HG03159 (cell line): Measurements from ENCODE around the gene PTPRN2.
"Not testable (repeated sequence)": the region's sequence is repeated elsewhere in the genome, so short reads cannot be mapped to it uniquely, and the experiment has no call there.

Experiments
- ATAC-seq: cut with Tn5 transposase; IDR thresholded peaks from one replicate; pipeline ENCODE4 v1.9.1; 2021; ENCODE audit warnings: mild to moderate bottlenecking, moderate library complexity; ENCODE audit not compliant: unreplicated experiment

Gene PTPRN2

GRCh38 chr7:158216198-158216597 lies 371.4 kb downstream of the PTPRN2 start:
- ATAC-seq = no peak

GRCh38 chr7:158209435-158209834 lies 378.2 kb downstream of the PTPRN2 start:
- no peak for ATAC-seq

GRCh38 chr7:158206341-158206740 lies 381.3 kb downstream of the PTPRN2 start:
- no peak for ATAC-seq

- no peak for ATAC-seq
Observed at GRCh38 chr7:158204453-158204852, 383.2 kb downstream of the PTPRN2 start.

GRCh38 chr7:158203948-158204347 lies 383.7 kb downstream of the PTPRN2 start:
- not testable (repeated sequence) for ATAC-seq

GRCh38 chr7:158194365-158194900 lies 393.2 kb downstream of the PTPRN2 start:
- ATAC-seq = no peak

- no peak for ATAC-seq
Observed at GRCh38 chr7:158193446-158193845, 394.2 kb downstream of the PTPRN2 start.

- no peak for ATAC-seq
Observed at GRCh38 chr7:158192956-158193355, 394.7 kb downstream of the PTPRN2 start.

- no peak for ATAC-seq
Observed at GRCh38 chr7:158192184-158192835, 395.3 kb downstream of the PTPRN2 start.

- ATAC-seq = no peak
Observed at GRCh38 chr7:158191671-158192070, 396.0 kb downstream of the PTPRN2 start.

GRCh38 chr7:158190756-158191155 lies 396.9 kb downstream of the PTPRN2 start:
- ATAC-seq = no peak

- ATAC-seq = no peak
Observed at GRCh38 chr7:158188676-158189075, 398.9 kb downstream of the PTPRN2 start.

- no peak for ATAC-seq
Observed at GRCh38 chr7:158187694-158187994, 400.0 kb downstream of the PTPRN2 start.

GRCh38 chr7:158186864-158187693 lies 400.5 kb downstream of the PTPRN2 start:
- ATAC-seq = no peak

GRCh38 chr7:158186406-158186805 lies 401.2 kb downstream of the PTPRN2 start:
- ATAC-seq = no peak

GRCh38 chr7:158185653-158186052 lies 402.0 kb downstream of the PTPRN2 start:
- ATAC-seq = no peak

GRCh38 chr7:158183431-158183830 lies 404.2 kb downstream of the PTPRN2 start:
- ATAC-seq = no peak

GRCh38 chr7:158176561-158177173 lies 411.0 kb downstream of the PTPRN2 start:
- no peak for ATAC-seq

GRCh38 chr7:158175779-158176178 lies 411.8 kb downstream of the PTPRN2 start:
- ATAC-seq = no peak

GRCh38 chr7:158174947-158175346 lies 412.7 kb downstream of the PTPRN2 start:
- no peak for ATAC-seq

GRCh38 chr7:158167373-158167772 lies 420.2 kb downstream of the PTPRN2 start:
- ATAC-seq = no peak
